ENCODE data around the gene DGKK.

DNA sequence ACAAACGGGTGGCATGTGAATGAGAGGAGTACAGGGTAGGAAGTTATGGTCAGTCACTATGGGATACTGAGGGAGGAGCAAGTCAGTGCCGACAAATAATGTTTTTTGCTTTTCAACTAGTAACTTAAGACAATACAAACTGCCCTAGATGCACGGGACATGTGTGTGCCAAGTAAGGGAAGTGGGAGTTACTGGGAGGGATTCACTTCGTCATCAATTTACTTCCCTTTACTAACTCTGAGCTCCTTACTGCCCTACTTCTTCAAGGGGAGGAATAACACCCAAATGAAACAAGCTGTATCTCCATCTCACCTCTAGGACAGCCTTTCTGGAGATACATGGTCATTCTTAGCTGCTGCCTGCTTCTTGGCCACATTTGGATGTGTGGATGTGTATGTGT, 97.7 kb downstream of the DGKK start:
- no peak for TF ChIP-seq POLR2A (IDR thresholded peaks at IDR 0.05; ENCODE audit: low read depth, low read length)
- TF ChIP-seq, protein P1, sequence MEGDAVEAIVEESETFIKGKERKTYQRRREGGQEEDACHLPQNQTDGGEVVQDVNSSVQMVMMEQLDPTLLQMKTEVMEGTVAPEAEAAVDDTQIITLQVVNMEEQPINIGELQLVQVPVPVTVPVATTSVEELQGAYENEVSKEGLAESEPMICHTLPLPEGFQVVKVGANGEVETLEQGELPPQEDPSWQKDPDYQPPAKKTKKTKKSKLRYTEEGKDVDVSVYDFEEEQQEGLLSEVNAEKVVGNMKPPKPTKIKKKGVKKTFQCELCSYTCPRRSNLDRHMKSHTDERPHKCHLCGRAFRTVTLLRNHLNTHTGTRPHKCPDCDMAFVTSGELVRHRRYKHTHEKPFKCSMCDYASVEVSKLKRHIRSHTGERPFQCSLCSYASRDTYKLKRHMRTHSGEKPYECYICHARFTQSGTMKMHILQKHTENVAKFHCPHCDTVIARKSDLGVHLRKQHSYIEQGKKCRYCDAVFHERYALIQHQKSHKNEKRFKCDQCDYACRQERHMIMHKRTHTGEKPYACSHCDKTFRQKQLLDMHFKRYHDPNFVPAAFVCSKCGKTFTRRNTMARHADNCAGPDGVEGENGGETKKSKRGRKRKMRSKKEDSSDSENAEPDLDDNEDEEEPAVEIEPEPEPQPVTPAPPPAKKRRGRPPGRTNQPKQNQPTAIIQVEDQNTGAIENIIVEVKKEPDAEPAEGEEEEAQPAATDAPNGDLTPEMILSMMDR (conservative IDR thresholded peaks at IDR 0.05; ENCODE audit: low read depth, low read length), result no peak
- no peak for TF ChIP-seq MAZ (IDR thresholded peaks at IDR 0.05; ENCODE audit: borderline replicate concordance, low read depth, low read length)
- TF ChIP-seq RFX5 (IDR thresholded peaks at IDR 0.05; ENCODE audit: low read depth, low read length), result no peak
- TF ChIP-seq, protein P2, sequence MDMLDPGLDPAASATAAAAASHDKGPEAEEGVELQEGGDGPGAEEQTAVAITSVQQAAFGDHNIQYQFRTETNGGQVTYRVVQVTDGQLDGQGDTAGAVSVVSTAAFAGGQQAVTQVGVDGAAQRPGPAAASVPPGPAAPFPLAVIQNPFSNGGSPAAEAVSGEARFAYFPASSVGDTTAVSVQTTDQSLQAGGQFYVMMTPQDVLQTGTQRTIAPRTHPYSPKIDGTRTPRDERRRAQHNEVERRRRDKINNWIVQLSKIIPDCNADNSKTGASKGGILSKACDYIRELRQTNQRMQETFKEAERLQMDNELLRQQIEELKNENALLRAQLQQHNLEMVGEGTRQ (IDR thresholded peaks at IDR 0.05; ENCODE audit: low read depth, low read length), result no peak
- no peak for TF ChIP-seq RAD21 (IDR thresholded peaks at IDR 0.05; ENCODE audit: low read length)
- no peak for TF ChIP-seq MAFK (IDR thresholded peaks at IDR 0.05; ENCODE audit: low read depth, low read length)
- no peak for TF ChIP-seq SMC3 (IDR thresholded peaks at IDR 0.05; ENCODE audit: low read depth, low read length)
- TF ChIP-seq CHD1 (IDR thresholded peaks at IDR 0.05; ENCODE audit: low read depth, low read length), result no peak
- TF ChIP-seq, protein P3, sequence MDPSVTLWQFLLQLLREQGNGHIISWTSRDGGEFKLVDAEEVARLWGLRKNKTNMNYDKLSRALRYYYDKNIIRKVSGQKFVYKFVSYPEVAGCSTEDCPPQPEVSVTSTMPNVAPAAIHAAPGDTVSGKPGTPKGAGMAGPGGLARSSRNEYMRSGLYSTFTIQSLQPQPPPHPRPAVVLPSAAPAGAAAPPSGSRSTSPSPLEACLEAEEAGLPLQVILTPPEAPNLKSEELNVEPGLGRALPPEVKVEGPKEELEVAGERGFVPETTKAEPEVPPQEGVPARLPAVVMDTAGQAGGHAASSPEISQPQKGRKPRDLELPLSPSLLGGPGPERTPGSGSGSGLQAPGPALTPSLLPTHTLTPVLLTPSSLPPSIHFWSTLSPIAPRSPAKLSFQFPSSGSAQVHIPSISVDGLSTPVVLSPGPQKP (IDR thresholded peaks at IDR 0.05; ENCODE audit: borderline replicate concordance, low read depth, low read length), result no peak
- TF ChIP-seq FOS (IDR thresholded peaks at IDR 0.05; ENCODE audit: low read depth, low read length), result no peak

All from IMR-90 (cell line).